ENCODE data around the gene GPR82.
"Not testable (repeated sequence)": the region's sequence is repeated elsewhere in the genome, so short reads cannot be mapped to it uniquely, and the experiment has no call there.

GPR82 gene

GRCh38 chrX:41718481-41719235, 5.3 kb upstream of the GPR82 start:
- DNase-seq (ENCODE audit: low read depth in 2 of 2), result no peak

- not testable (repeated sequence) for DNase-seq (ENCODE audit: low read depth in 2 of 2)
These were observed 4.4 kb upstream of the GPR82 start for GRCh38 chrX:41719610-41720009.

- DNase-seq (ENCODE audit: low read depth in 2 of 2), result peak in 1 of 2 donors; percentile 36
These were observed 3.7 kb upstream of the GPR82 start for GRCh38 chrX:41720125-41720779.

- no peak for DNase-seq (ENCODE audit: low read depth in 2 of 2)
These were observed 2.4 kb upstream of the GPR82 start for GRCh38 chrX:41721590-41721989.

- no peak for DNase-seq (ENCODE audit: low read depth in 2 of 2)
These were observed 1.8 kb upstream of the GPR82 start for GRCh38 chrX:41722214-41722613.

- DNase-seq (ENCODE audit: low read depth in 2 of 2), result no peak
These were observed 964 bp upstream of the GPR82 start for GRCh38 chrX:41722816-41723618.

- DNase-seq (ENCODE audit: low read depth in 2 of 2), result no peak
These were observed 4.1 kb downstream of the GPR82 start for GRCh38 chrX:41728125-41728524.

GRCh38 chrX:41730081-41730480, 6.1 kb downstream of the GPR82 start:
- no peak for DNase-seq (ENCODE audit: low read depth in 2 of 2)

GRCh38 chrX:41732260-41732659, 8.3 kb downstream of the GPR82 start:
- no peak for DNase-seq (ENCODE audit: low read depth in 2 of 2)

GRCh38 chrX:41733939-41734338, 10.0 kb downstream of the GPR82 start:
- DNase-seq (ENCODE audit: low read depth in 2 of 2), result no peak

GRCh38 chrX:41734530-41734929, 10.5 kb downstream of the GPR82 start:
- no peak for DNase-seq (ENCODE audit: low read depth in 2 of 2)

- no peak for DNase-seq (ENCODE audit: low read depth in 2 of 2)
These were observed 13.1 kb downstream of the GPR82 start for GRCh38 chrX:41737065-41737464.

- DNase-seq (ENCODE audit: low read depth in 2 of 2), result no peak
These were observed 15.9 kb downstream of the GPR82 start for GRCh38 chrX:41739871-41740270.

GRCh38 chrX:41750716-41751115, 26.7 kb downstream of the GPR82 start:
- no peak for DNase-seq (ENCODE audit: low read depth in 2 of 2)

GRCh38 chrX:41758401-41758800, 34.4 kb downstream of the GPR82 start:
- no peak for DNase-seq (ENCODE audit: low read depth in 2 of 2)

GRCh38 chrX:41759817-41760216, 35.8 kb downstream of the GPR82 start:
- DNase-seq (ENCODE audit: low read depth in 2 of 2), result no peak

GRCh38 chrX:41761169-41761568, 37.2 kb downstream of the GPR82 start:
- DNase-seq (ENCODE audit: low read depth in 2 of 2), result no peak

GRCh38 chrX:41761702-41762101, 37.7 kb downstream of the GPR82 start:
- DNase-seq (ENCODE audit: low read depth in 2 of 2), result no peak

GRCh38 chrX:41779030-41779564, 55.1 kb downstream of the GPR82 start:
- no peak for DNase-seq (ENCODE audit: low read depth in 2 of 2)
